ENCODE measurements around the gene SCFD2. TPM values are rescaled to one million over a fixed set of nuclear protein-coding genes. Genes with fewer than 3 reads are reported as not detected.

SCFD2 gene
- total and polyA plus RNA-seq, 4 donors: 4.3 to 28.8 (median 7.4) TPM

- Histone ChIP-seq H3K27me3 (ENCODE audit: control insufficient read depth in 4 of 4, insufficient read depth in 4 of 4, low read length in 3 of 4) (no peaks in the 10 kb centered on the region), H3K4me1 (ENCODE audit: control insufficient read depth in 4 of 4, insufficient read depth in 4 of 4, low read length in 3 of 4) (no peaks in the 10 kb centered on the region), H3K9me3 (ENCODE audit: control insufficient read depth in 4 of 4, low read length in 3 of 4) (no peaks in the 10 kb centered on the region), H3K27ac (ENCODE audit: low read depth in 1 of 2, low read length in 2 of 2) (no peak overlapping the region), H3K4me3 (ENCODE audit: low read depth in 1 of 3, low read length in 3 of 3) (no peak overlapping the region), H3K9ac (ENCODE audit: low read depth in 1 of 2, low read length in 2 of 2) (no peak overlapping the region), H3K36me3 (ENCODE audit: control insufficient read depth in 4 of 4, insufficient read depth in 3 of 4, low read depth in 1 of 4, low read length in 3 of 4) (no peaks in the 10 kb centered on the region)
- WGBS: 100% methylated on average over 1 of the region's 1 CpG
- no peak for TF ChIP-seq RXRA (IDR thresholded peaks at IDR 0.05)
- no peak for TF ChIP-seq ATF3 (IDR thresholded peaks at IDR 0.05)
- no peak for TF ChIP-seq CTCF (IDR thresholded peaks at IDR 0.05; ENCODE audit: low read depth, low read length, missing input control)
- no peak for TF ChIP-seq MAX (IDR thresholded peaks at IDR 0.05)
- no peak for TF ChIP-seq FOXA2 (IDR thresholded peaks at IDR 0.05)
- TF ChIP-seq TAF1 (conservative IDR thresholded peaks at IDR 0.05): no peak
- no peak for TF ChIP-seq HNF4A (conservative IDR thresholded peaks at IDR 0.05)
- no peak for TF ChIP-seq SP1 (IDR thresholded peaks at IDR 0.05)
- no peak for TF ChIP-seq RAD21 (IDR thresholded peaks at IDR 0.05)
- no peak for TF ChIP-seq JUND (IDR thresholded peaks at IDR 0.05)
- no peak for TF ChIP-seq ZBTB33 (IDR thresholded peaks at IDR 0.05)
- no peak for TF ChIP-seq GABPA (IDR thresholded peaks at IDR 0.05 in 1 of 2, conservative IDR thresholded peaks at IDR 0.05 in 1 of 2)
- no peak for TF ChIP-seq NR2F2 (IDR thresholded peaks at IDR 0.05)
- no peak for TF ChIP-seq REST (IDR thresholded peaks at IDR 0.05)
- TF ChIP-seq YY1 (IDR thresholded peaks at IDR 0.05): no peak
- DNase-seq (ENCODE audit: low spot score): no peak
These were observed 306.0 kb downstream of the SCFD2 start for GRCh38 chr4:53059871-53060270.

- 93% methylated on average over 4 of the region's 4 CpGs for WGBS
- Histone ChIP-seq H3K4me3 (ENCODE audit: low read depth in 1 of 3, low read length in 3 of 3) (no peak overlapping the region), H3K4me1 (ENCODE audit: control insufficient read depth in 4 of 4, insufficient read depth in 4 of 4, low read length in 3 of 4) (no peaks in the 10 kb centered on the region), H3K27ac (ENCODE audit: low read depth in 1 of 2, low read length in 2 of 2) (no peak overlapping the region), H3K27me3 (ENCODE audit: control insufficient read depth in 4 of 4, insufficient read depth in 4 of 4, low read length in 3 of 4) (no peaks in the 10 kb centered on the region), H3K9me3 (ENCODE audit: control insufficient read depth in 4 of 4, low read length in 3 of 4) (no peaks in the 10 kb centered on the region), H3K9ac (ENCODE audit: low read depth in 1 of 2, low read length in 2 of 2) (no peak overlapping the region), H3K36me3 (ENCODE audit: control insufficient read depth in 4 of 4, insufficient read depth in 3 of 4, low read depth in 1 of 4, low read length in 3 of 4) (no peaks in the 10 kb centered on the region)
- DNase-seq (ENCODE audit: low spot score): no peak
- TF ChIP-seq RXRA (IDR thresholded peaks at IDR 0.05) (no peak), GABPA (IDR thresholded peaks at IDR 0.05 in 1 of 2, conservative IDR thresholded peaks at IDR 0.05 in 1 of 2) (no peak), YY1 (IDR thresholded peaks at IDR 0.05) (no peak), REST (IDR thresholded peaks at IDR 0.05) (no peak), ATF3 (IDR thresholded peaks at IDR 0.05) (no peak), FOXA1 (IDR thresholded peaks at IDR 0.05) (no peak), EGR1 (IDR thresholded peaks at IDR 0.05; ENCODE audit: low read depth in 2 of 2) (no peak), HNF4G (IDR thresholded peaks at IDR 0.05) (no peak), ZBTB33 (IDR thresholded peaks at IDR 0.05) (no peak)
These were observed 306.6 kb downstream of the SCFD2 start for GRCh38 chr4:53059256-53059655.
